Stimulated activated CD4-positive, alpha-beta T cell treated with anti-CD3 and anti-CD28 coated beads, TNF-alpha, amount 100 ng/mL, for 4 hours (primary cell): ENCODE measurements around the gene FAM20C.

Experiments
- DNase-seq, 3 experiments: peaks; one replicate each; pipeline ENCODE4 v3.0.0-alpha.2; 2020; ENCODE audit warnings: low read depth in 3 of 3

Gene FAM20C

DNA sequence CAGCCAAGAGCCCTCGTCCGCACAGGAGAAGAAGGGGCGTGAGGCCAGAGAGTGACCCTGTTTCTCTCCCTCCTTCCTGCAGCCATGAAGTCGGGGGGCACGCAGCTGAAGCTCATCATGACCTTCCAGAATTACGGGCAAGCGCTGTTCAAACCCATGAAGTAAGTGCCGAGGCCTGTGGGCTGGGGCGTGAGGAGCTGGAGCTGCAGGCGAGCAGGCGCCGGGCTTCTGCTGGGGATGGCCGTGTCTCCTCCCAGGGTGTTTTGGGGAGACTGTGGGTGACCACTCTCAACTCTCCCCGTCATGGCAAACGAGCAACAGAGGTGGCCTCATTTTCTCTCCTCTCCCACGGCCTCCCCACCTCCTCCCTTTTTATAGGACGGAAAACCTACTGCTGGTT is 16.4 kb downstream of the FAM20C start:
- no peak for DNase-seq

- no peak for DNase-seq
Observed at GRCh38 chr7:209416-209815, 17.0 kb downstream of the FAM20C start.

DNA sequence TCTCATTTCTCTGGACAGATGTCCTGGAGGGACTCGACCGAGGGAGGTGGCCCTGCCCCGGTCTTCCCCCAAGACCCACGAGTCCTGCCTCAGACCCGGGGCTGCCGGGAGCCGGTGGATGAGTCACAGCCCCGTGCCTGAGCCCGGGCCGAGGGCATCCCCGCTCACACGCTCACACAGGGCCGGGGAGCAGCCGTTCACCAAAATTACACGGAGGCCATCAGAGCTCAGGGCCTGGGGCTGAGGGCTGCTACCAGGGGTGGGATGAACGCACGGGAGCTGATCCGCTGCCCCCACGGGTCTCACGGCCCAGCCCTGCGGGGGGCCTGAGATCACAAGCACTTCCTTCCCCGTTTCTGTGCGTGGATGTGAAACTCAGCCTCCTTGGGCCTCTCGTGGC is 17.5 kb downstream of the FAM20C start:
- DNase-seq, result no peak

GRCh38 chr7:210401-210925 is 18.1 kb downstream of the FAM20C start:
- no peak for DNase-seq

- DNase-seq, result no peak
Observed at GRCh38 chr7:211033-211714, 18.8 kb downstream of the FAM20C start.

GRCh38 chr7:211715-212058 is 19.3 kb downstream of the FAM20C start:
- no peak for DNase-seq

GRCh38 chr7:212754-213153 is 20.4 kb downstream of the FAM20C start:
- no peak for DNase-seq

DNA sequence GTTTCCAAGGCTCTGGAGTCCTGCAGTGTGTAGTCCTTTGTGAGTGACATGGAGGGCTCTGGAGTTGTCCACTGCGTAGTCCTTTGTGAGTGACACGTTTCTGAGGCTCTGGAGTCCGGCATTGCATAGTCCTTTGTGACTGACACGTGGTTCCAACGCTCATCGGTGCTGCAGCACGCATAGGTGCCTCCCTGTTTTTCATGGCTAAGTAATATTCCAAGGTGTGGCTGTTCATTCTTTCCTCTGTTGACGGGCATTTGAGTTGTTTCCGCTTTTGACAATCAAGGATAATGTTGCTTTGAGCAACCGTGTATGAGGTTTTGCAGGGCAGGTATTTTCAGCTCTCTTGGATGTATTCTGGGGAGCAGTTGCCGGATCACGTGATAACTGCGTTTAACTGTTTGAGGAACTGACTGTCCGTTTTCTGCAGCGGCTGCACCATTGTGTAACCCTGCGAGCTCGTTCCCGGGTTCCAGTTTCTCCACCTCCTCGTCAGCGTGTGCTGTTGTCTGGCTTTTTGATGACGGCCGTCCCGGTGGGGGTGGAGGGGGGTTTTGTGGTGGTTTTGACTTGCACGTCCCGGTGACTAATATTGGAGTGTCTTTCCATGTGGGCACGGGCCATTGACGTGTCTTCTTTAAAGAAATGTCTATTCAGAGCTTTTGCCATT is 21.1 kb downstream of the FAM20C start:
- no peak for DNase-seq

GRCh38 chr7:214410-215212 is 22.2 kb downstream of the FAM20C start:
- no peak for DNase-seq

DNA sequence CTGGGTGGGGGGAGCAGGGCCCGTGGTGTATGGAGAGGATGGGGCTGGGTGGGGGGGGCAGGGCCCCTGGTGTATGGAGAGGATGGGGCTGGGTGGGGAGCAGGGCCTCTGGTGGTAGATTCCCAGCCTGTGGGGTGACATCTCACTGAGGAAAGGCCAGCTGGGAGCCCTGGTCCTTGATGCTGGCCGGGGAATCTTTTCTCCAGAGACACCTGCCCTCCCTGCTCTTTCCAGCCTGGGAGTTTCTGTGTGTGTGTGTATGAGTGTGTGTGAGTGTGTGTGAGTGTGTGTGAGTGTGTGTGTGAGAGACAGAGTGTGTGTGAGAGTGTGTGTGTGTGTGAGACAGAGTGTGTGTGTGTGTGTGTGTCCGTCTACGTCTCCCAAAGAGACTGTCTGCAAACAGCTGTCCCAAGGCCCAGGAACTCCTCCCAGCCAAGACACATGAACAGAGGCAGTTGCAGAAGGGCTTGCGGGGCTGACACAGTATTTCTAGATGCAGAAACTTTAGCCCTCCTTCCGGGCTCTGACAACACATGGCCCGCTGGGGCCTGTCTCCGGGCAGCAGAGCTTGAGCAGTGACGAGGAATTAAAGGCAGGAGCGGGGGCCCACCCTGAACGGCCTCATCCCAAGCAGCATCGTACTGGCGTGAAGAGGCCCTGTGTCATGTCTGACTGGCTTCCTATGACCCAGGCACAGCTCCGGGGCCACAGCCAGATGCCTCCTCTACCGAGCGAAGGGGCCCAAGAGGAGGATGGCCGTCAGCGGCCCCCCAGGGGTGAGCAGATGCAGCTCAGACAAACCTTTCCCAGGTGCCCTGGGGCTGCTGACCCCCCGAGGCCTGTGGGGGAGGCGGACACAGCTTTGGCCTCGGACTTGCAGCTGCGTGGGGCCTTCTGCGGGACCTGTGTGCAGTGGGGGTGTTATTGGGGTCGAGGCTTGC is 24.3 kb downstream of the FAM20C start:
- no peak for DNase-seq

GRCh38 chr7:217781-218180 is 25.4 kb downstream of the FAM20C start:
- DNase-seq, result no peak

DNA sequence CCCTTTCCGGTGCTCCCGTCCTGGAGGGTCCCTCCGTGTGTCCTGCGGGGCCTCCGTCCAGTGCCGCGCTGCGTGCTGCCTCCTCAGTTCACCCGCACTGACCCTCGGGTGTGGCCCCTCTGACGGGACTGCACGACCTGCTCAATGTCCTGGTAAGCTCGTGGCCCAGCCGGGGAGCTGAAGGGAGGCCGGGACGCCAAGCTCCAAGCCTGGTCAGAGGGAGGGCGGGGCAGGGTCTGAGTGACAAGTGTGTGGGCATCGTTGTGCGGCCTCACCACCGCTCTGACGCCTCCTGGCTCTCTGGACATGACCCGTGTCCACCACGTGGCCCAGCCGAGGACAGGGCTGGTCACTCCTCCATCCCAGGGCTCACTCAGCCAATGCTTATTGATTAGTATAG is 25.9 kb downstream of the FAM20C start:
- no peak for DNase-seq

DNA sequence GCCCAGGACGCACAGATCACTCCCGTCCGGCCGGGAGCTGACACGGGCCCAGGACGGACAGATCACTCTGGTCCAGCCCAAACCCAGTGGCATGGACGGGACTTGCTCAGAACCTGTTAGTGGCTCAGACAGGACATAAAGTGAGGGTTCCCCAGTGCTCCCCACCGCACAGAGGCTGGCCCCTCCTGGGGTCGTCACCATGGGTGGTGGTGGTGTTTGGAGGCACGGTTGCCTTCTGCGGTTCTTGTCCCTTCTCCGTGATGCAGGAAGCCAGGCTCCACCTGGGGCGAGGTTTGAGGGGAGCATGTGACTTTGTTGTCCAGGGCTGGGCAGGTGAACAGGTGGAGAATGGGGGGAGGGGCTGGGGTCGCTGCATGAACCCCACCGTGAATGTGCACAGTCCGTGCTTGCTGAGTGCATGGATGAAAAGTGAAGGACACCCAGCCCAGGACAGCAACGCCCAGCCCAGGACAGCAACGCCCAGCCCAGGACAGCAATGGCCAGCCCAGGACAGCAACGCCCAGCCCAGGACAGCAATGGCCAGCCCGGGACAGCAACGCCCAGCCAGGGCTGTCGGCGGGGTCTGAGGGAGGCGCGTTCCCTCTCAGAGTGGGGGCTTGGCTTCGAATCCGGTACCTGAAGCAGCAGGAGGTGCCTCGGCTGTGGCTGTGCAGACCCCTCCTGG is 26.7 kb downstream of the FAM20C start:
- no peak for DNase-seq

- DNase-seq, result no peak
Observed at GRCh38 chr7:219581-220150, 27.3 kb downstream of the FAM20C start.

- no peak for DNase-seq
Observed at GRCh38 chr7:220151-220841, 27.9 kb downstream of the FAM20C start.

DNA sequence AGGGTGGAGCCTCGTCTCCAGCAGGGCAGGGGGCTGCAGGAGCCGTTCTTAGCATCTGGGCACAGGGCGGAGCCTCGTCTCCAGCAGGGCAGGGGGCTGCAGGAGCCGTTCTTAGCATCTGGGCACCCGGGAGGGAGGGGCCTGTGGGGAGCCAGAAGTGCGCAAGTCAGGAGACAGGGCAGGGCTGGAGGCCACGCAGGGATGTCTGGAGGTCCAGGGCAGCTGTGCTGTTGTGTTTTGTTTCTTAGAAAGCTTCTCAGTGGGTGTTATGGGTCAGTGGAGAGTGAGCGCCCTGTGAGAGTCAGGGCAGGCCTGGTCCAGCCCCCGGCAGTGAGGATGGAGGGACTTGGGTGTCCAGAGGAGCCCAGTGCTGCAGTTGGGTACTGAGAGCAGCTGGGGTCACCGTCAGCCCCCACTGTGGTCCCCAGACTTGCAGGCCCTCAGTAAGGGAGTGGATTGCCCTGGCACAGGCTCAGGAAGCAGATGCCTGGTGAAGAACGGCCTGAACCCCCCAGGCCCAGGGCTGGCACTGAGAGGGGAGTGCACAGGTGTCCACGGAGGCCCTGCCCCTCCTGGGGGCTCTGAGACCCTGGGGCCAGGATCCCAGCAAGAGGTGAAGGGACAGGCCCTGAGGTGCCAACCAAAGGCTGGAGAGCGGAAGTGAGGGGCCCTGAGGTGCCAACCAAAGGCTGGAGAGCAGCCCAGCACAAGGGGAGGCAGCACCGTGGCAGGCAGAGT is 29.8 kb downstream of the FAM20C start:
- DNase-seq, result no peak

- DNase-seq, result no peak
Observed at GRCh38 chr7:222716-223041, 30.3 kb downstream of the FAM20C start.

- no peak for DNase-seq
Observed at GRCh38 chr7:223118-223800, 30.9 kb downstream of the FAM20C start.

GRCh38 chr7:223861-224260 is 31.5 kb downstream of the FAM20C start:
- no peak for DNase-seq
